Panc1 (cell line): Measurements from ENCODE around the gene PRR29. TPM values are rescaled to one million over a fixed set of nuclear protein-coding genes. Genes with fewer than 3 reads are reported as not detected.

ENCODE experiments used
- ATAC-seq: fragments of 200-7000 bp; cut with Tn5 transposase; 2 replicates; pipeline ENCODE4 v1.9.1; 2020; ENCODE audit warnings: mild to moderate bottlenecking, moderate library complexity
- BruUV-seq: library from RNA; stranded (reverse); fragments of 400-500 nt; replicated peaks from 2 replicates; lab custom pipeline; 2021; lab: Mats Ljungman, UMichigan
- CTCF ChIA-PET: fragments of 300-600 bp; sonication (Branson Sonifier 250); formaldehyde crosslinking; loops from one replicate; lab custom pipeline; 2022; ENCODE audit warnings: antibody characterized with exemption; lab: Charles Lee
- POLR2A ChIA-PET: fragments of 300-600 bp; sonication (Branson Sonifier 250); formaldehyde crosslinking; loops from one replicate; lab custom pipeline; 2022; ENCODE audit warnings: antibody characterized with exemption; lab: Charles Lee
- DNase-seq: peaks from one replicate; pipeline ENCODE4 v3.0.0-alpha.2; 2010; ENCODE audit warnings: low read depth, low spot score
- H3K27ac ChIP-seq: 2 replicates; pipeline ENCODE4 v1.5.1; 2011; ENCODE audit warnings: mild to moderate bottlenecking, low read length, inconsistent platforms
- H3K27me3 ChIP-seq: fragments of 200-500 bp; sonication (Bioruptor generic); 2 replicates; pipeline ENCODE4 v1.6.0; 2014; ENCODE audit warnings: low read length, inconsistent platforms; ENCODE audit not compliant: control insufficient read depth, insufficient read depth
- H3K36me3 ChIP-seq: fragments of 200-500 bp; sonication (Bioruptor generic); 2 replicates; pipeline ENCODE4 v1.5.1; 2014; ENCODE audit warnings: inconsistent platforms, mild to moderate bottlenecking, low read length, moderate library complexity; ENCODE audit not compliant: control insufficient read depth, insufficient read depth
- H3K4me1 ChIP-seq: 2 replicates; pipeline ENCODE4 v1.5.1; 2011; ENCODE audit warnings: inconsistent platforms, mild to moderate bottlenecking, low read length, moderate library complexity; ENCODE audit not compliant: control insufficient read depth, insufficient read depth
- H3K4me3 ChIP-seq, 2 experiments: 2 replicates each; pipeline ENCODE4 v1.5.1; 2011 to 2012; ENCODE audit warnings: low read depth in 2 of 2, low read length in 2 of 2, mild to moderate bottlenecking in 2 of 2, inconsistent platforms in 1 of 2, moderate library complexity in 1 of 2
- H3K9me3 ChIP-seq: fragments of 200-500 bp; sonication (Bioruptor generic); 2 replicates; pipeline ENCODE4 v1.5.1; 2014; ENCODE audit warnings: low read depth, mild to moderate bottlenecking, inconsistent platforms, low read length, moderate library complexity; ENCODE audit not compliant: control insufficient read depth, insufficient read depth
- POLR2AphosphoS5 ChIP-seq: IDR thresholded peaks from 2 replicates; pipeline ENCODE4 v1.6.1; 2012; ENCODE audit warnings: mild to moderate bottlenecking, low read depth, low read length, moderate library complexity
- REST ChIP-seq, 2 experiments: IDR thresholded peaks; 2 replicates each; pipeline ENCODE4 v1.6.1; 2011 to 2012; ENCODE audit warnings: low read depth in 2 of 2, control low read depth in 1 of 2, low read length in 1 of 2, mild to moderate bottlenecking in 1 of 2, moderate library complexity in 1 of 2; ENCODE audit not compliant: insufficient read depth in 1 of 2
- SIN3A ChIP-seq: IDR thresholded peaks from 2 replicates; pipeline ENCODE4 v1.6.1; 2012; ENCODE audit warnings: low read depth, mild to moderate bottlenecking, low read length, moderate library complexity, borderline replicate concordance; ENCODE audit not compliant: insufficient read depth
- TCF7L2 ChIP-seq: IDR thresholded peaks from 2 replicates; pipeline ENCODE4 v1.6.1; 2011; ENCODE audit warnings: mild to moderate bottlenecking, low read depth, low read length, inconsistent platforms
- in situ Hi-C: cut with HindIII; loops from 2 replicates; pipeline ENCODE4 v1.10.0; 2016; ENCODE audit warnings: low sequenced_read_pairs, low pct_unique_long_range_greater_than_20kb
- intact Hi-C: fragments of 100-400 bp; cut with micrococcal nuclease; formaldehyde crosslinking; loops from one replicate; pipeline ENCODE4 v1.10.0; 2022; ENCODE audit not compliant: unreplicated experiment
- total RNA-seq: library from RNA; stranded (reverse); gene quantifications from one replicate; pipeline ENCODE4 v1.2.1, GENCODE V29; 2021; ENCODE audit not compliant: unreplicated experiment
- TF ChIP-seq, protein P1 (sequence below): fragments of 450-650 bp; IDR thresholded peaks from 2 replicates; pipeline ENCODE4 v1.5.1; 2017; ENCODE audit warnings: mild to moderate bottlenecking

Gene PRR29
- total RNA-seq, 1 experiment from 2014 or later: 0.10 TPM

DNA sequence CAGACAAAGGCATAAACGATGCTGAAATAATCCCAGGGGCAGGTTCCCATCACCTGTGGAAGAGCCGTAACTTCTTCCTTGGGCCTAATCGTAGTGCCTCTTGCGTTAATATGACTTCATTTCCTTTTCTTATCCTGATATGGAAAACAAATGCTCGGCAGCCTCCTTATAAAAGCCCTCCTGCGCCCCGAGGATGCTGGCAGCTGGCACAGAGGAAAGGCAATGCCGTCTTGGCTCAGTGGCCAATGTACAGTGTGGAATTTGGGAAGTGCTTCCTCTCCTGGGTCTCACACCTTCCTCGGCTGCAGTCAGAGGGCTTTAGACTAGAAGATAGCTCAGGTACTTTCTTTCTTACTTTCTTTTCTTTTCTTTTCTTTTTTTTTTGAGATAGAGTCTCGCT, 28.9 kb upstream of the PRR29 start:
- TF ChIP-seq, protein P1, sequence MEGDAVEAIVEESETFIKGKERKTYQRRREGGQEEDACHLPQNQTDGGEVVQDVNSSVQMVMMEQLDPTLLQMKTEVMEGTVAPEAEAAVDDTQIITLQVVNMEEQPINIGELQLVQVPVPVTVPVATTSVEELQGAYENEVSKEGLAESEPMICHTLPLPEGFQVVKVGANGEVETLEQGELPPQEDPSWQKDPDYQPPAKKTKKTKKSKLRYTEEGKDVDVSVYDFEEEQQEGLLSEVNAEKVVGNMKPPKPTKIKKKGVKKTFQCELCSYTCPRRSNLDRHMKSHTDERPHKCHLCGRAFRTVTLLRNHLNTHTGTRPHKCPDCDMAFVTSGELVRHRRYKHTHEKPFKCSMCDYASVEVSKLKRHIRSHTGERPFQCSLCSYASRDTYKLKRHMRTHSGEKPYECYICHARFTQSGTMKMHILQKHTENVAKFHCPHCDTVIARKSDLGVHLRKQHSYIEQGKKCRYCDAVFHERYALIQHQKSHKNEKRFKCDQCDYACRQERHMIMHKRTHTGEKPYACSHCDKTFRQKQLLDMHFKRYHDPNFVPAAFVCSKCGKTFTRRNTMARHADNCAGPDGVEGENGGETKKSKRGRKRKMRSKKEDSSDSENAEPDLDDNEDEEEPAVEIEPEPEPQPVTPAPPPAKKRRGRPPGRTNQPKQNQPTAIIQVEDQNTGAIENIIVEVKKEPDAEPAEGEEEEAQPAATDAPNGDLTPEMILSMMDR: no peak
- TF ChIP-seq REST (IDR thresholded peaks at IDR 0.05; ENCODE audit: insufficient read depth in 1 of 2, low read depth in 2 of 2, low read length in 1 of 2) (no peak), POLR2AphosphoS5 (no peak), SIN3A (no peak), TCF7L2 (no peak)
- DNase-seq: no peak
- Histone ChIP-seq H3K4me1 (no peaks in the 10 kb centered on the region; the same call in 1 of the 2 replicates), H3K27me3 (no peaks in the 10 kb centered on the region), H3K27ac (no peak overlapping the region), H3K9me3 (no peaks in the 10 kb centered on the region), H3K4me3 (no peak overlapping the region), H3K36me3 (no peaks in the 10 kb centered on the region)
- CTCF ChIA-PET: interaction anchor here (0.6 kb wide), 1 partner anchor 49 kb away, joined by 9 read pairs; no protein-coding TSS in a partner anchor
- intact Hi-C loops: no loop called here
- ATAC-seq: no peak
- no TSS peak for BruUV-seq
- in situ Hi-C loops: no loop called here
- POLR2A ChIA-PET: no interaction called here

- Histone ChIP-seq H3K36me3 (no peaks in the 10 kb centered on the region), H3K27me3 (no peaks in the 10 kb centered on the region), H3K4me1 (peaks cover 4% of the 10 kb centered on the region; the same call in 1 of the 2 replicates), H3K9me3 (no peaks in the 10 kb centered on the region), H3K27ac (no peak within 1 kb of the TSS), H3K4me3 (no peak within 1 kb of the TSS)
- intact Hi-C loops: no loop called here
- in situ Hi-C loops: no loop called here
- DNase-seq (no peak), ATAC-seq (no peak)
- ChIA-PET CTCF (no interaction called here), POLR2A (no interaction called here)
- no peak for TF ChIP-seq TCF7L2
- no peak for TF ChIP-seq POLR2AphosphoS5
- TF ChIP-seq, protein P1: no peak
- TF ChIP-seq SIN3A: no peak
- BruUV-seq: no TSS peak
These were observed 25.4 kb upstream of the PRR29 start, which contains the start of gene SCN4A for GRCh38 chr17:63972796-63973195. SCN4A (minus strand) TSS chr17:63972918; CDS start chr17:63972841, 77 bp downstream.
